SK-N-SH treated with all-trans-retinoic acid at 6 μM for 48 hours (cell line): ENCODE results near the gene KDM4C.

Experiments used
- GLIS3 ChIP-seq: fragments of 250-450 bp; sonication (Bioruptor Pico); IDR thresholded peaks from 2 replicates; pipeline ENCODE4 v1.5.0; 2020; ENCODE audit warnings: mild to moderate bottlenecking, moderate library complexity
- PATZ1 ChIP-seq: fragments of 250-450 bp; sonication (Bioruptor Pico); IDR thresholded peaks from 2 replicates; pipeline ENCODE4 v1.8.0; 2020; ENCODE audit warnings: mild to moderate bottlenecking, moderate library complexity, borderline replicate concordance
- TF ChIP-seq, protein P1 (sequence below): fragments of 250-450 bp; sonication (Bioruptor Pico); IDR thresholded peaks from 2 replicates; pipeline ENCODE4 v1.5.0; 2020; ENCODE audit warnings: mild to moderate bottlenecking, moderate library complexity
- TF ChIP-seq, protein P2 (sequence below): fragments of 250-450 bp; sonication (Bioruptor Pico); IDR thresholded peaks from 2 replicates; pipeline ENCODE4 v1.5.1; 2020; ENCODE audit warnings: low read depth, mild to moderate bottlenecking, moderate library complexity

GRCh38 chr9:6956879-6957278 lies 199.1 kb downstream of the KDM4C start:
- TF ChIP-seq, protein P1, sequence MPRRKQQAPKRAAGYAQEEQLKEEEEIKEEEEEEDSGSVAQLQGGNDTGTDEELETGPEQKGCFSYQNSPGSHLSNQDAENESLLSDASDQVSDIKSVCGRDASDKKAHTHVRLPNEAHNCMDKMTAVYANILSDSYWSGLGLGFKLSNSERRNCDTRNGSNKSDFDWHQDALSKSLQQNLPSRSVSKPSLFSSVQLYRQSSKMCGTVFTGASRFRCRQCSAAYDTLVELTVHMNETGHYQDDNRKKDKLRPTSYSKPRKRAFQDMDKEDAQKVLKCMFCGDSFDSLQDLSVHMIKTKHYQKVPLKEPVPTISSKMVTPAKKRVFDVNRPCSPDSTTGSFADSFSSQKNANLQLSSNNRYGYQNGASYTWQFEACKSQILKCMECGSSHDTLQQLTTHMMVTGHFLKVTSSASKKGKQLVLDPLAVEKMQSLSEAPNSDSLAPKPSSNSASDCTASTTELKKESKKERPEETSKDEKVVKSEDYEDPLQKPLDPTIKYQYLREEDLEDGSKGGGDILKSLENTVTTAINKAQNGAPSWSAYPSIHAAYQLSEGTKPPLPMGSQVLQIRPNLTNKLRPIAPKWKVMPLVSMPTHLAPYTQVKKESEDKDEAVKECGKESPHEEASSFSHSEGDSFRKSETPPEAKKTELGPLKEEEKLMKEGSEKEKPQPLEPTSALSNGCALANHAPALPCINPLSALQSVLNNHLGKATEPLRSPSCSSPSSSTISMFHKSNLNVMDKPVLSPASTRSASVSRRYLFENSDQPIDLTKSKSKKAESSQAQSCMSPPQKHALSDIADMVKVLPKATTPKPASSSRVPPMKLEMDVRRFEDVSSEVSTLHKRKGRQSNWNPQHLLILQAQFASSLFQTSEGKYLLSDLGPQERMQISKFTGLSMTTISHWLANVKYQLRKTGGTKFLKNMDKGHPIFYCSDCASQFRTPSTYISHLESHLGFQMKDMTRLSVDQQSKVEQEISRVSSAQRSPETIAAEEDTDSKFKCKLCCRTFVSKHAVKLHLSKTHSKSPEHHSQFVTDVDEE (CRISPR knock-in tag), result no peak
- TF ChIP-seq GLIS3 (CRISPR knock-in tag) (no peak), PATZ1 (CRISPR knock-in tag) (no peak)
- TF ChIP-seq, protein P2, sequence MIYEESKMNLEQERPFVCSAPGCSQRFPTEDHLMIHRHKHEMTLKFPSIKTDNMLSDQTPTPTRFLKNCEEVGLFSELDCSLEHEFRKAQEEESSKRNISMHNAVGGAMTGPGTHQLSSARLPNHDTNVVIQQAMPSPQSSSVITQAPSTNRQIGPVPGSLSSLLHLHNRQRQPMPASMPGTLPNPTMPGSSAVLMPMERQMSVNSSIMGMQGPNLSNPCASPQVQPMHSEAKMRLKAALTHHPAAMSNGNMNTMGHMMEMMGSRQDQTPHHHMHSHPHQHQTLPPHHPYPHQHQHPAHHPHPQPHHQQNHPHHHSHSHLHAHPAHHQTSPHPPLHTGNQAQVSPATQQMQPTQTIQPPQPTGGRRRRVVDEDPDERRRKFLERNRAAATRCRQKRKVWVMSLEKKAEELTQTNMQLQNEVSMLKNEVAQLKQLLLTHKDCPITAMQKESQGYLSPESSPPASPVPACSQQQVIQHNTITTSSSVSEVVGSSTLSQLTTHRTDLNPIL (CRISPR knock-in tag), result no peak
